NCI-H2227 (cell line): ENCODE measurements around the gene ABL2.
"Not testable (repeated sequence)": the region's sequence is repeated elsewhere in the genome, so short reads cannot be mapped to it uniquely, and the experiment has no call there.

Experiments used
- DNase-seq: peaks from one replicate; lab custom pipeline; 2025; ENCODE audit not compliant: unreplicated experiment; lab: John Stamatoyannopoulos, UW

ABL2 gene

GRCh38 chr1:179217943-179218507 lies 11.5 kb downstream of the ABL2 start:
- no peak for DNase-seq

GRCh38 chr1:179213317-179213716 lies 16.2 kb downstream of the ABL2 start:
- DNase-seq = not testable (repeated sequence)

GRCh38 chr1:179208681-179209477 lies 20.6 kb downstream of the ABL2 start:
- no peak for DNase-seq

DNA sequence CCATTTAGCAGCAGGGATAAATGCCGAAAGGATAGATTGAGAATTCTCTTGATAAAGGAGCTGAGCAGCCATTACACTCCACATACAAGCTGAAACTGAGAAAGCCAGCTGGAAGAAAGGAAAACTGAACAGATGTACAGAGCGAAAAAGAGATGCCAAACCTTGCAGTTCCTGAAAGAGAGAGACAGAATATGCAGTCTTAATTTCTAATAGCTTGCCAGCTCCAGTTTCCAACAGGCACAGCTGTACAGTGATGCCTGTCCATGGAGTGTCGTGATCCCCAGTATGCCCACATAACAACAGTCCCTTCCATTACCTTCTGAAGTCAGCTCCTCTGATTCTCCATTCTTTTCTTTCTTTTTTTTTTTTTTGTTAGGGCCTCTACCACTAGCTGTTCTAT lies 22.7 kb downstream of the ABL2 start:
- no peak for DNase-seq

DNA sequence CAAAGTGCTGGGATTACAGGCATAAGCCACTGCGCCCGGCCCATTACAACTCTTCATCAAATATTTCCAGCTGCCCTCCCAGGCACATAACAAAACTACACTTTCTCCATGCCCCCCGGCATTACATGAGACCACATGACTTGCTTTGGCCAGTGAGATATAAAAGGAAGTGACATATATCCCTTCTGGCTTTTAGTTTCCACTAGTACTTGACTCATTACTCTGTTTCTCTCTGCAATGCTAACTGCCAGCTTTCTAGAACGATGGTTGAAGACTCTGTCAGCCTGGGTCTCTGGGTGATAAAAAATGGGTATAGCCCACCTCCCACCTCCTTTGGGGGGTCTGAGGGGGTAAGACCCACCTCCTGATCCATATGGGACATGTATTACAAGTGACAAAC lies 24.2 kb downstream of the ABL2 start:
- no peak for DNase-seq

GRCh38 chr1:179202161-179202560 lies 27.3 kb downstream of the ABL2 start:
- no peak for DNase-seq

DNA sequence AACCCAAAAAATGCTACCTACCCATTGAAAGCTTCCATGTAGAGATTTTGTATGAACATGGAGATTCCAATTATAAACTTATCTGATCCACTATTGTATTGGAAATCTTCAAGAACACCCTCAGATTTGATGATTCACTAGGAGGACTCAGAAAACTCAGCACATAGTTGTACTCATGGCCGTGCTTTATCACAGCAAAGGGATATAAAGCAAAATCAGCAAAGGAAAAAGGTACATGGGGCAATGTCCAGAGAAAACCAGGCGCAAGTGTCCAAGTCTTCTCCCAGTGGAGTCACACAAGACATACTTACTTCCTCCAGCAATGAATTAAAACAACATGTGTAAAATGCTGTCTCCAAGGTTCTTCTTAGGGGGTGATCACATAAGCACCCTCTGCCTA lies 28.9 kb downstream of the ABL2 start:
- DNase-seq = no peak

DNA sequence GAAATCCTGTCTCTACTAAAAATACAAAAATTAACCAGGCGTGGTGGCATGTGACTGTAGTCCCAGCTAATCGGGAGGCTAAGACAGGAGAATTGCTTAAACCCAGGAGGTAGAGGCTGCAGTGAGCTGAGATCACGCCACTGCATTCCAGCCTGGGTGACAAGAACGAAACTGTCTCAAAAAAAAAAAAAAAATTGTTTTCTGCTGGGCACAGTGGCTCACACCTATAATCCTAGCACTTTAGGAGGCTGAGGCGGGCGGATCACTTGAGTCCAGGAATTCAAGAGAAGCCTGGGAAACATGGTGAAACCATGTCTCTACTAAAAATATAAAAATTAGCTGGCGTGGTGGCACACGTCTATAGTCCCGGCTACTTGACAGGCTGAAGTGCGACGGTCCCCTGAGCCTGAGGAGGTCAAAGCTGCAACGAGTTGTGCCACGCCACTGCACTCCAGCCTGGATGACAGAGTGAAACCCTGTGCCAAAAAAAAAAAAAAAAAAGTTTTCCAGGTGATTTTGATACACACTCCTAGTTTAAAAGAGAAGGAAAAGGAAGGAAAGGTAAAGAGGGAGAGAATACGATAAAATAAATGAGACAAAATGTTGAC lies 31.7 kb downstream of the ABL2 start:
- DNase-seq = no peak

DNA sequence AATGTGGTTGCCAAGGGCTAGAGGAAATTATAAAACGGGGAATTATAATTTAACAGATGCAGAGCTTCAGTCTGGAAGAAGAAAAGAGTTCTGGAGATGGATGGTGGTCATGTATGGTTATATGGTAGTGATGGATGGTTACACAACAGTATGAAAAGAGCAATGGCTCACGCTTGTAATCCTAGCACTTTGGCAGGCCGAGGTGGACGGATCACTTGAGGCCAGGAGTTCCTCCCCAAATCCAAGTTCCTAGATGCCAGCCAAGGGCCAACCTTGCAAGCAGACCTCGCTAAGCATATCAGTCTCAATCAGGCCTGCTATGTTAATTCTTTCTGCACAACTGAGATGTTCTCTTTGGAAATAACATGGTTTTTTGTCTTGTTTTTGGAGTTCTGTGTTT lies 33.6 kb downstream of the ABL2 start:
- DNase-seq = not testable (repeated sequence)

- no peak for DNase-seq
These were observed 34.1 kb downstream of the ABL2 start for GRCh38 chr1:179195376-179195775.

DNA sequence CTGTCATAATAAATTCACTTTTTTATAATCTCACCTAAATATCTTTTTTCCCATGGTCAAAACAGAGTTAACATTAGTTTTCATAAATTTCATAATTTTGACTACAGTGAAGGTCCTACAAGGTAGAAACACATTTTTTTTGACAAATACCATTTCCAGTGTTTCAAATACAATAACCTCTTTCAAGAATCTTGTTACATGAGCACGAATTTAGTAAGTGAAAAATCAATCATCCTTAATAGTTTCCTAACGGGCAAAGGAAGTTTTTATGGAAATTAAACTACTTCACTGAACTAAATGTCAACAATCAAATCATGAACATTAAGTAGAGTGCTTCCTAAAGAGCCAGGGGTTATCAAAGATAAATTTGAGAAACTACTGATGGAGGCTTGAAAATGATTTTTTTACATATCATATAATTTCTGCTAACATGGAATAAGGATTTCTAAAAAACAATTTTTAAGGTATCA lies 35.4 kb downstream of the ABL2 start:
- DNase-seq = no peak

DNA sequence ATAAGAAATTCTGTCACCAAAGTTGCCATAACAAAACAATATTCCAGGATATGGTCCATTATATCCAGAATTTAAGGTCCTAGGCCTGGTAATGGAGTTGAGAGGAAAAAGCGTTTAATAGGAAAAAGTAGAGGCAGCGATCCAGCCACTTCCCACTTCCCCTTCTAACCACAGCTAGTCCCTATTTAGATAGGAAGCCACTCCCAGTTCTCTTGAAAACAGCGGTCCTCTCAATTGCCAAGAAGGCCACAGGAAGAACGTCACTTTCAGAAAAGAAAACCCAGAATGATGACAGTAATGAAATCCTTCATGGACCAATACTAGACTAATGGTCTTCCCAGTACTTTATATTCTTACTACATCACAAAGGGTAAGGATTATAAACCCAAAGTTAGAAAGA lies 38.6 kb downstream of the ABL2 start:
- DNase-seq = no peak

GRCh38 chr1:179187735-179188471 lies 41.6 kb downstream of the ABL2 start:
- no peak for DNase-seq

GRCh38 chr1:179187043-179187442 lies 42.4 kb downstream of the ABL2 start:
- no peak for DNase-seq

DNA sequence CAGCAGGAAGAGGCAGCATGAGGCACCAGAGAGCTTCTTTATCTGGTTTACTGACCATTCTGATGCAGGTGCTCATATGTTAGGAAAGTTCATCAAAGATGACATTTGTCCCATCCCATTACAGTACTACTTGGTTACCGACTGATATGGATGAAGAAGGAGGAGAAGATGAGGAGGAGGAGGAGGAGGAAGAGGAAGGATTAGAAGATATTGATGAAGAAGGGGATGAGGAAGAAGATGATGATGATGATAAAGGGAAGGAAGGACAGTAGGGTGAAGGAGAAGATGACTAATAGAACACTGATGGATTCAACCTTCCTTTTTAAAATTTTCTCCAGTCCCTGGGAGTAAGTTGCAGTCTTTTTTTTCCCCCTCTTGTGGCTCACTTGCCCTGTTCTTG lies 45.1 kb downstream of the ABL2 start:
- no peak for DNase-seq

DNA sequence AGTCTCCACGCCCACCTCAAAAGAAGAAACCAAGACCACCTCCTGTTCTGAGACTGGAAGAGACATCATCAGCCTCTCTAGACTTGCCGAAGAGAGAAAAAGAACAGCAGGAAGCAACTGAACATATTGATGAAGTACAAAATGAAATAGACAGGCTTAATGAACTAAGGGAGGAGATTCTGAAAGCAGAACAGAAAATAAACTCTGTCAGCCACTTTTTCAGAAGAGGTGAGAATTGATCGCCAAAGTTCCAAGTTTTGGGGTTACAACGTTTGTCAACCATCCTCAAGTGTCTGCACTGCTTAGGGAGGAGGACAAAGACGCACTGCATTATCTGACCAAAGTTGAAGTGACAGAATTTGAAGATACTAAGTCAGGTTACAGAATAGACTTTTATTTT lies 45.6 kb downstream of the ABL2 start:
- no peak for DNase-seq

- DNase-seq = no peak
These were observed 50.5 kb downstream of the ABL2 start for GRCh38 chr1:179178950-179179349.

- DNase-seq = no peak
These were observed 51.3 kb downstream of the ABL2 start for GRCh38 chr1:179178183-179178582.

GRCh38 chr1:179177615-179178014 lies 51.9 kb downstream of the ABL2 start:
- no peak for DNase-seq

- no peak for DNase-seq
These were observed 52.3 kb downstream of the ABL2 start for GRCh38 chr1:179177182-179177581.

DNA sequence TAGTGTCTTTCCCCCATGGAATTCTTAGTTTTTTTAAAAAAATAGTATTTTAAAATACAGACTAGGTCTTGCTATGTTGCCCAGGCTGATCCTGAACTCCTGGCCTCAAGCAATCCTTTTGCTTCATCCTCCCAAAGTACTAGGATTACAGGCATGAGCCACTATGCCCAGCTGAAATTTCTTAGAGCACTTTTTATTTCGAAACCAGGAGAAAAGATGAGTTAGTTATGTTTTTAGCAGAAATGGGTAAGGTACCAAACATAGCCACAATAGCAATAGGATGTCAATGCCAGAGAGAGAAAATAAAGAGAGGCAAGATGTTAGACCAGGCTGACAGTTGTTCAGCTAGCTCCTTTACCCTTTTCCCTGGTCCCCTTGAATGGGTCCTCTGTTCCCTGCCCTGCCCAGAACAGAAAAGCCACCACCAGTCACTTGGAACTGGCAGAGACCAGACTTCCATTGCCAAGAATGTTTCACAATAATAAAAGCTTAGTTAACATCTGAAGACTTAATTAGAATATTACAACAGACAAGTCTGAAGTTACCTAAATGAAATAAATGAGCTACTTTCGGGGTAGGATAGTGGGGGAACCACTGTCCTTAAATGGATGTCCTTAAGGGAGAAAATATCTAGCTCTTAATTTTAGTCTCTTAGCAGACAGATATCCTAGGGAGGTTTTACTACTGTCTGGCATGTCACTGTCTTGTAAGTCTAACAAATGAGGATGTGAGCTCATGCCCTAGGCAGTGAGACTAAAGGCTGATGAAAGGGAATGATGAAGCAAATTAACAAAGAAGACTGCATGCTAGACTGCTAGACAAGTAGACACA lies 54.3 kb downstream of the ABL2 start:
- DNase-seq = no peak
